GM04504 (cell line): ENCODE data around the gene GLRX5.
A peak's percentile ranks its signal among the peaks of the same experiment; 100 is the strongest.

Experiments used
- DNase-seq: peaks from one replicate; pipeline ENCODE4 v3.0.0-alpha.2; 2012; ENCODE audit warnings: low read depth

Gene GLRX5

DNA sequence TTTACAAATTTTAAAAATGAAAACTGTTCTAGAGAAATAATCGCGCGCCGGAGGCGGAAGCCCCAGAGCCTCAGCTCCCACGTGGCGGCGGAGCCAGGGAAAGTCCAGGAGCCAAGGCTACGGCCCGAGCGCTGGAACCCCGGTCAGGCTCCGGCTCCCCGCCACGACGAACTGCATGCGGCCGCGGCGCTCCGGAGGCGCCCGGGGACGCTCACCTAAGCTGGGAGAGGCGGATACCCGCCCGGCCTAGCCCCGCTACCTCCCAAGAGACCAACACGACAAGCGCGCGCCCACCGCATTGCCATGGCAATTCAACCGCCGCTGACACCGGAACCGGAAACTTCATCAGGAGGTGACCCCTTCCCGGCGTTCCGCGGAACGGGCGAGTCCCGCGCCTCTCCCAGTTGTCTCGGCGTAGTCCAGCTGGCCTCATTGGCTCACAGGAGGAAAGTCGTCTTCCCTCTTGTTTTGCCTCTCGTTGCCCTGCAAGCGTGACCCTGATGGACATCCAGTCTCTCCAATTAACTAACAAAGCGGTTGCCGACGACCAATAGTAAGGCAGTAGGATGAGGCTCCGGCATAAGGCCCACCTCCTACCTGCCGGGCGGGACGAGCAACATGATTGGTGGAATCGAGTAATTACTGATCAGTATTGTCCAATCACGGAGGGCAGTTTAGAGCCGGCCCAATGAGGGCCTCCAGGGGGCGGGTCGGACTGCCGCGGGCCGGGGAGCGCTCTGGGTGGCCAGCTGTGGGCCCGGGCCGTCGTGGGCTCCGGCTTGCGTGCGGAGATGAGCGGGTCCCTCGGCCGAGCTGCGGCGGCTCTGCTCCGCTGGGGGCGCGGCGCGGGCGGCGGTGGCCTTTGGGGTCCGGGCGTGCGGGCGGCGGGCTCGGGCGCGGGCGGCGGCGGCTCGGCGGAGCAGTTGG lies at the start of gene GLRX5:
GLRX5 (plus strand) TSS at position 752 of the 927 bp plus-strand sequence; CDS start at position 792, 40 bp downstream.
- DNase-seq, result peak; percentile 100

GRCh38 chr14:95485222-95485819 lies 49.5 kb upstream of the GLRX5 start:
- DNase-seq, result no peak

- DNase-seq, result no peak
Measured at GRCh38 chr14:95486875-95487668, 47.8 kb upstream of the GLRX5 start.

DNA sequence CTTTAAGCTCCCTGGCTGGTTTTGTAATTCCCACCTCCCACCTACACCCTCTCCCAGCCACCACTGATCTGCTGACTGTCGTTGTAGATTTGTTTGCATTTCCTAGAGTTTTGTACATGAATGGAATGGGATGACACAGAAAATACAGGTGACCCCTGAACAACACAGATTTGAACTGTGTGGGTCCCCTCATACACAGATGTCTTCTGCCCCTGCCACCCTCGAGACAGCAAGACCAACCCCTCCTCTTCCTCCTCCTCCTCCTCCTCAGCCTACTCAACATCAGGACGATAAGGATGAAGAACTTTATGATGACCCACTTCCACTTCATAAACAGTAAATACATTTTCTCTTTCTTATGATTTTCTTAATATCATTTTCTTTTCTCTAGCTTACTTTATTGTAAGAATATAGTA lies 47.2 kb upstream of the GLRX5 start:
- DNase-seq, result no peak

GRCh38 chr14:95488376-95489213 lies 46.3 kb upstream of the GLRX5 start:
- no peak for DNase-seq

DNA sequence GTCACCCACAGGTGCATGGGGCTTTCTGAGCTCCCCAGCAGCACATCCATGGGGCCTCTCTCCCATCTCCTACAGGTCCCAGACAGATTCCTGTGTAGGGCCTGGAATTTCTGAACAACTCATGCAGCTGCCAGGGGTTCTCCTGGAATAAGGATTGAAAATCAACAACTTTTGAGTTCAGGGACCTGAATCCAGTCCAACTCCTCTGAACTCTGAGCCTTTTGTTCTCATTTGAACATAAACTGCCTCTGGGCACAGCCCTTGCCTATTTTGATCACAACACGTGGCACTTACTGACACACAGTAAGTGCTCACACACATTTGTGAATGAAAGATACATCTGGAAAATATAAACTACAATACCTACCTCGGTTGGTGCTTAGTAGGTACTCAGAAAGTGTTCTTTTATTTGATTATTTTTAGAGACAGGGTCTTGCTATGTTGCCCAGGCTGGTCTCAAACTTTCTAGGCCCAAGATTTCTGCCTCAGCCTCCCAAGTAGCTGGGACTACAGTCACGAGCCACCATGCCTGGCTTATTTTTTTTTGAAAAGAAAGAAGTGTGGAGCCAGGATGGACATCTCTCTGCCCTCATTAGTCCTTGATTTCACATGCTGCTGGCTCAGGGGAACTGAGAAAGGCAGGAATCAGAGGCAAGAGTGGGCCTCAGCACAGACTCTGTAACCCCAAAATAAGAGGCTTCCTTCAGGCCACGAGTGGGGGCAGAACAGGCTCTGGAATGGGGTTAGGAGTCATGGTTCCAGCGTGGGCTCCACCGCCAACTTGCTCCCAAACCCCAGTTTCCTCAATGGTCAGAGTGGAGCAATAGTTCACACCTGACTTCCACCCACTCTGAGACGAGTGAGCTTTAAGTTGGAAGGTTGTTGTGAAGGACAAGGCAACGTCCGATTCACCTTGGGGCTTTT lies 45.4 kb upstream of the GLRX5 start:
- DNase-seq, result no peak

DNA sequence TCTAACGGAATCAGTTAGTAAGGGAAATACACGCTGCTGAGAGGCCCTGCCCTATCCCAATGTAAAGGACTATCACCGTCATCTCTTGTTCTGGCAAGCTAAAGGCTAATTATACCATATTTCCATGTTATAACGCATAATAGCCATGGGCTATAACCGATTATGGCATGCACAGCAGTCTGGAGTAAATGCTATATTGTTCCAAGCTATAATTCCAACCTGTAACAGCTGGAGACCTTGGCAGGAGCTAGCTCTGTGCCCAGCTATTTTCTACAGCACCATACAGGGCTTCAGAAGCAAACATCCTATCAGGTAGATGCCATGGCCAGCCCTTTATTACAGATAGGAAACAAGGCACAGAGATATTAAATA lies 44.7 kb upstream of the GLRX5 start:
- no peak for DNase-seq

DNA sequence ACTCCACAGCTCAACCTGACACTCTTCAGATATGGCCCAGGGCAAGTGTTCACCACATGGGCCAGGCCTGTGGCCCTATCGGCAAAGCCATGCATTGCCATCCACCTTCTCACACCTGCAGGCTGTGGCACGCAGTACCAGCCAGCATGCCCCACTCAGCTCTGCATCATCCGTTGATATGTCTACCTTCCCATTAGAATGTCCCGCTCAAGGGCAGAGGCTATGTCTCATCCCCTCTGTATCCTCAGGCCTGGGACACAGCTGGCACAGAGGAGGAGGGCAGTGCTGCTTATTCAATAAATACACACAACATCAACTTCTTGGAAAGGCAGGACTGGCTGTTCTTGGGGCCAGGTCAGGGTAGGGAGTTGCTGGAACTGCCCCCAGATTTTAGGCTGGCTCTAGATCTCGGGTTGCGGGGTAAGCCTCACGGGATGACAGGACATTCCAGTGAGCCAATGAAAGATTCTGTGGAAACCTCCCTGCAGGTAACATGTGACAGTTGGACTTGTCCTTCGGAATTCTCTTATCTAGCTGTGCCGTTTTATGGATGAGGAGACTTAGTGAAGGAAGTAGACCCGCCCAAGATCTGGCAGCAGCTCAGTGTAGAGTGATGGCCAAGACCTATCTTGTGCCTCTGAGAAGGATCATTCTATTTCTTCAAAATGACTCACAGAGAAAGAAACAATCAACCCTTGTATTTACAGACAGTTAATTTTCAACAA lies 44.0 kb upstream of the GLRX5 start:
- no peak for DNase-seq

- DNase-seq, result no peak
Measured at GRCh38 chr14:95491936-95492608, 42.8 kb upstream of the GLRX5 start.

GRCh38 chr14:95493503-95493902 lies 41.3 kb upstream of the GLRX5 start:
- DNase-seq, result no peak

GRCh38 chr14:95493976-95494375 lies 40.9 kb upstream of the GLRX5 start:
- no peak for DNase-seq

DNA sequence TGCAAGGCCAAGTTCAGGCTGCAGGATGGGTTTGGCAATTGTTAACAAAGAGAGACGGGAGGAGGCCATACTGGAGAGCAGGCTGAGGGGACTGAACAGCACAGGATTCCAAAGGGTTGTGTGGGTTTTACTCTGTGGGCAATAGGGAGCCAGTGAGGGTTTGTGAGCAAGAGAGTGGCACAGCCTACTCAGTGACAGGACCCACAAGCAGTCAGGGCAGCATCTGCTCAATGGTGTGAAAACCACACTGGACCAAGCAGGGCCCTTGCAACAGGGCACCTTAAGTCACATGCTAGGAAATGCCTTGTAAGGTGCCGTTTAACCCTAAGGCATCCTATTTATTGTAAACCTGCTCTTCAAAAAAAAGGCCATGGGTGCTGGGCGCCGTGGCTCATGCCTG lies 40.4 kb upstream of the GLRX5 start:
- no peak for DNase-seq

- DNase-seq, result no peak
Measured at GRCh38 chr14:95495076-95495475, 39.8 kb upstream of the GLRX5 start.

GRCh38 chr14:95495538-95496025 lies 39.3 kb upstream of the GLRX5 start:
- DNase-seq, result no peak

DNA sequence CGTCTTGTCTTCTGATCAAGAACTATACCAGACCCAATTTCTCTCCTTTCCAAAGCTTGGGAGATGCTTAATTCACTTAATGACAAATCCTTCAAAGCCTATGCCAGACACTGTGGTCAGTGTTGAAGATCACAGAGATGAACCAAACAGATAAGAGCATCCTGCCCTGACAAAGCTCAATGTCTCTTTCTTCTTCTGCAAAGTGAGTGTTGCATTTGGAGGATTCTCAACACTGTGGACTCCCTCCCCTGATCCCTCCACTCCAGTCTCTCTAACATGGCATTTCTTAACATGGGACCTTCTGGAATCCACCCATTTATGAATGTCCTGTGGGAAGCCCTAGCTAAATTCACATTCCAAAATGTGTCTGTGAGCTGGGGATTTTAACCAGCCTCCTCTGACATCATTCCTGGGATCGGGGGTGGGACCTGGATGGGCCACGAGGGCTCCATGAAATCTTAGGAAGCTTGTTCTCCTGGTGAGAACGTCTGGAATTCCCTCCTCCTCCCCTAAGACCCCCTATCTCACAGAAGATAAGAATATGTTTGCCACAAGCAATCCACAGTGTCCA lies 38.7 kb upstream of the GLRX5 start:
- no peak for DNase-seq

- DNase-seq, result no peak
Measured at GRCh38 chr14:95496690-95497259, 38.1 kb upstream of the GLRX5 start.

- no peak for DNase-seq
Measured at GRCh38 chr14:95497561-95498011, 37.3 kb upstream of the GLRX5 start.

DNA sequence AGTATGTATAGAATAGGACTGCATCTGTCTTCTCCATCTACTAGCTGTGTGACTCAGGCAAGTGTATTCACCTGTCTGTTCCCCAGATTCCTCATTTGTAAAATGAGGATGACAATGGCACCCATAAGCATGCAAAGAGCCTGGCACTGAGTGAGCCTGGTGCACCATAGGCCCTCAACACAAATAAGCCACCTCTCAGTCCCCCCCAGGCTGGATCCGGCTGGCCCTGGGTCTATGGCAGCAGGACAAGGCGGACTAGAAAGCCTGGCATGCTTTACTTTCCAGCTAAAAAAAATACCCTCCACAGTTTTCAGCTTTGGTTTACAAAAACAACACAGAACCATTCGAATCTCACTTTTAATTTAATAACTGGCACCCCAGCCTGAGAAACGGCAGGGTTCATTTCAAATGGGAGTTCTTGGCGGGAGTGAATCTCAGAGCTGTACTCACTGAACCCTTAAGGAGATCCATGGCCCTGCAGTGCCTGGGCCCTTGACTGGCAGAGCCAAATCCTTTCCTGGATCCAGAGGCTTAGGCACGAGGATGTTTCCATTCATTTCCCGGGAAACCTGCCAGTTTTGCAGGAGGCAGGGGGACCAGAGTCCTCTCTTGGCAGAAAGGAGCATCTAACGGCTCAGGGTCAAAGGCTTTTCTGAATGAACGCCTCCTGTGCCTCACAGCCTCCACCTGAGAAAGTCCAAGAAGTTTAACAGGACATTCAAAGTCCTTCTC lies 36.1 kb upstream of the GLRX5 start:
- DNase-seq, result no peak
